ENCODE results near the gene ARHGEF19.

DNA sequence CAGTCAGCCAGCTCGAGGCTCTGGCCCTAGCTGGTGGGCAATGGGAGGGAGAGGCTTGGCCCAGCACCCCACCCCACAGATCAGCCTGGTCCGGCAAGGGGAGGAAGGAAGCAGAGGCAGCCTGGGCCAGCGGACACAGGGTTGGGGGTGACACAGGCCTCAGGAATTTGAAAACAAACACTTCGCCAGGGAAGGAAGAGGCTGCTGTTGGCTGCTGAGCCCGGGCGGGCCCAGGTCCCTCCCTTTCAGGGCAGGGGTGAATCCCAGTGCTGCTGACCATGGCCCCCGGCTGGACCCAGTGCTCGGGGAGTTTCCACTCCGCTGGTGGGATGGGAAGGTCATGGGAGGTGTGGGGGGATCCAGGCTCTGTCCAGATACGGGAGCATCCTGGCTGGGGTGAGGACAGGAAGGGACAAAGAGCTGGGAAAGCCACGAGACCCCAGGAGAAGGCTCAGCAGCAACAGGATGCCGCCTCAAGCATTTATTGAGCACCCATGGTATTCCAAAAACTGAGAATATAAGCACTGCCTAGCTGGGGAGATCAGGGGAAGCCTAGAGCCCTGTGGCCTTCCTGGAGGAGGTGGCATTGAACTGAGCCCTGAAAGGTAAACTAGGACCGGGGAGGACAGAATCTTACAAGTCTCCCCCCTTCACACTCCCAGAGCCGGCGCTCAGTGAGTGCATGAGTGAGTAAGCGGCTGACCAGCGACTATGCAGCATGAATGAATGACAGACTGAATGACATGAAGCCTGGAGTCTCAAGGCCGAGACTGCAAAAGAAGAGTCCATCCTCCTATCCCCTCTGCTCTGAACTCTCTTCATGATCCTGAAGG lies 30.3 kb downstream of the ARHGEF19 start:
- TF ChIP-seq, protein P1, sequence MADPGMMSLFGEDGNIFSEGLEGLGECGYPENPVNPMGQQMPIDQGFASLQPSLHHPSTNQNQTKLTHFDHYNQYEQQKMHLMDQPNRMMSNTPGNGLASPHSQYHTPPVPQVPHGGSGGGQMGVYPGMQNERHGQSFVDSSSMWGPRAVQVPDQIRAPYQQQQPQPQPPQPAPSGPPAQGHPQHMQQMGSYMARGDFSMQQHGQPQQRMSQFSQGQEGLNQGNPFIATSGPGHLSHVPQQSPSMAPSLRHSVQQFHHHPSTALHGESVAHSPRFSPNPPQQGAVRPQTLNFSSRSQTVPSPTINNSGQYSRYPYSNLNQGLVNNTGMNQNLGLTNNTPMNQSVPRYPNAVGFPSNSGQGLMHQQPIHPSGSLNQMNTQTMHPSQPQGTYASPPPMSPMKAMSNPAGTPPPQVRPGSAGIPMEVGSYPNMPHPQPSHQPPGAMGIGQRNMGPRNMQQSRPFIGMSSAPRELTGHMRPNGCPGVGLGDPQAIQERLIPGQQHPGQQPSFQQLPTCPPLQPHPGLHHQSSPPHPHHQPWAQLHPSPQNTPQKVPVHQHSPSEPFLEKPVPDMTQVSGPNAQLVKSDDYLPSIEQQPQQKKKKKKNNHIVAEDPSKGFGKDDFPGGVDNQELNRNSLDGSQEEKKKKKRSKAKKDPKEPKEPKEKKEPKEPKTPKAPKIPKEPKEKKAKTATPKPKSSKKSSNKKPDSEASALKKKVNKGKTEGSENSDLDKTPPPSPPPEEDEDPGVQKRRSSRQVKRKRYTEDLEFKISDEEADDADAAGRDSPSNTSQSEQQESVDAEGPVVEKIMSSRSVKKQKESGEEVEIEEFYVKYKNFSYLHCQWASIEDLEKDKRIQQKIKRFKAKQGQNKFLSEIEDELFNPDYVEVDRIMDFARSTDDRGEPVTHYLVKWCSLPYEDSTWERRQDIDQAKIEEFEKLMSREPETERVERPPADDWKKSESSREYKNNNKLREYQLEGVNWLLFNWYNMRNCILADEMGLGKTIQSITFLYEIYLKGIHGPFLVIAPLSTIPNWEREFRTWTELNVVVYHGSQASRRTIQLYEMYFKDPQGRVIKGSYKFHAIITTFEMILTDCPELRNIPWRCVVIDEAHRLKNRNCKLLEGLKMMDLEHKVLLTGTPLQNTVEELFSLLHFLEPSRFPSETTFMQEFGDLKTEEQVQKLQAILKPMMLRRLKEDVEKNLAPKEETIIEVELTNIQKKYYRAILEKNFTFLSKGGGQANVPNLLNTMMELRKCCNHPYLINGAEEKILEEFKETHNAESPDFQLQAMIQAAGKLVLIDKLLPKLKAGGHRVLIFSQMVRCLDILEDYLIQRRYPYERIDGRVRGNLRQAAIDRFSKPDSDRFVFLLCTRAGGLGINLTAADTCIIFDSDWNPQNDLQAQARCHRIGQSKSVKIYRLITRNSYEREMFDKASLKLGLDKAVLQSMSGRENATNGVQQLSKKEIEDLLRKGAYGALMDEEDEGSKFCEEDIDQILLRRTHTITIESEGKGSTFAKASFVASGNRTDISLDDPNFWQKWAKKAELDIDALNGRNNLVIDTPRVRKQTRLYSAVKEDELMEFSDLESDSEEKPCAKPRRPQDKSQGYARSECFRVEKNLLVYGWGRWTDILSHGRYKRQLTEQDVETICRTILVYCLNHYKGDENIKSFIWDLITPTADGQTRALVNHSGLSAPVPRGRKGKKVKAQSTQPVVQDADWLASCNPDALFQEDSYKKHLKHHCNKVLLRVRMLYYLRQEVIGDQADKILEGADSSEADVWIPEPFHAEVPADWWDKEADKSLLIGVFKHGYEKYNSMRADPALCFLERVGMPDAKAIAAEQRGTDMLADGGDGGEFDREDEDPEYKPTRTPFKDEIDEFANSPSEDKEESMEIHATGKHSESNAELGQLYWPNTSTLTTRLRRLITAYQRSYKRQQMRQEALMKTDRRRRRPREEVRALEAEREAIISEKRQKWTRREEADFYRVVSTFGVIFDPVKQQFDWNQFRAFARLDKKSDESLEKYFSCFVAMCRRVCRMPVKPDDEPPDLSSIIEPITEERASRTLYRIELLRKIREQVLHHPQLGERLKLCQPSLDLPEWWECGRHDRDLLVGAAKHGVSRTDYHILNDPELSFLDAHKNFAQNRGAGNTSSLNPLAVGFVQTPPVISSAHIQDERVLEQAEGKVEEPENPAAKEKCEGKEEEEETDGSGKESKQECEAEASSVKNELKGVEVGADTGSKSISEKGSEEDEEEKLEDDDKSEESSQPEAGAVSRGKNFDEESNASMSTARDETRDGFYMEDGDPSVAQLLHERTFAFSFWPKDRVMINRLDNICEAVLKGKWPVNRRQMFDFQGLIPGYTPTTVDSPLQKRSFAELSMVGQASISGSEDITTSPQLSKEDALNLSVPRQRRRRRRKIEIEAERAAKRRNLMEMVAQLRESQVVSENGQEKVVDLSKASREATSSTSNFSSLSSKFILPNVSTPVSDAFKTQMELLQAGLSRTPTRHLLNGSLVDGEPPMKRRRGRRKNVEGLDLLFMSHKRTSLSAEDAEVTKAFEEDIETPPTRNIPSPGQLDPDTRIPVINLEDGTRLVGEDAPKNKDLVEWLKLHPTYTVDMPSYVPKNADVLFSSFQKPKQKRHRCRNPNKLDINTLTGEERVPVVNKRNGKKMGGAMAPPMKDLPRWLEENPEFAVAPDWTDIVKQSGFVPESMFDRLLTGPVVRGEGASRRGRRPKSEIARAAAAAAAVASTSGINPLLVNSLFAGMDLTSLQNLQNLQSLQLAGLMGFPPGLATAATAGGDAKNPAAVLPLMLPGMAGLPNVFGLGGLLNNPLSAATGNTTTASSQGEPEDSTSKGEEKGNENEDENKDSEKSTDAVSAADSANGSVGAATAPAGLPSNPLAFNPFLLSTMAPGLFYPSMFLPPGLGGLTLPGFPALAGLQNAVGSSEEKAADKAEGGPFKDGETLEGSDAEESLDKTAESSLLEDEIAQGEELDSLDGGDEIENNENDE (IDR thresholded peaks at IDR 0.05; ENCODE audit: low read depth, low read length), result no peak
- TF ChIP-seq, protein P2, sequence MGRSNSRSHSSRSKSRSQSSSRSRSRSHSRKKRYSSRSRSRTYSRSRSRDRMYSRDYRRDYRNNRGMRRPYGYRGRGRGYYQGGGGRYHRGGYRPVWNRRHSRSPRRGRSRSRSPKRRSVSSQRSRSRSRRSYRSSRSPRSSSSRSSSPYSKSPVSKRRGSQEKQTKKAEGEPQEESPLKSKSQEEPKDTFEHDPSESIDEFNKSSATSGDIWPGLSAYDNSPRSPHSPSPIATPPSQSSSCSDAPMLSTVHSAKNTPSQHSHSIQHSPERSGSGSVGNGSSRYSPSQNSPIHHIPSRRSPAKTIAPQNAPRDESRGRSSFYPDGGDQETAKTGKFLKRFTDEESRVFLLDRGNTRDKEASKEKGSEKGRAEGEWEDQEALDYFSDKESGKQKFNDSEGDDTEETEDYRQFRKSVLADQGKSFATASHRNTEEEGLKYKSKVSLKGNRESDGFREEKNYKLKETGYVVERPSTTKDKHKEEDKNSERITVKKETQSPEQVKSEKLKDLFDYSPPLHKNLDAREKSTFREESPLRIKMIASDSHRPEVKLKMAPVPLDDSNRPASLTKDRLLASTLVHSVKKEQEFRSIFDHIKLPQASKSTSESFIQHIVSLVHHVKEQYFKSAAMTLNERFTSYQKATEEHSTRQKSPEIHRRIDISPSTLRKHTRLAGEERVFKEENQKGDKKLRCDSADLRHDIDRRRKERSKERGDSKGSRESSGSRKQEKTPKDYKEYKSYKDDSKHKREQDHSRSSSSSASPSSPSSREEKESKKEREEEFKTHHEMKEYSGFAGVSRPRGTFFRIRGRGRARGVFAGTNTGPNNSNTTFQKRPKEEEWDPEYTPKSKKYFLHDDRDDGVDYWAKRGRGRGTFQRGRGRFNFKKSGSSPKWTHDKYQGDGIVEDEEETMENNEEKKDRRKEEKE (IDR thresholded peaks at IDR 0.05; ENCODE audit: borderline replicate concordance in 1 of 2, control insufficient read depth in 1 of 2, low read depth in 2 of 2, low read length in 1 of 2), result no peak
- no peak for TF ChIP-seq GATAD2A (IDR thresholded peaks at IDR 0.05)
- TF ChIP-seq SIN3A (IDR thresholded peaks at IDR 0.05; ENCODE audit: borderline replicate concordance in 2 of 2, control insufficient read depth in 1 of 2, low read depth in 2 of 2, low read length in 2 of 2), result no peak
- TF ChIP-seq, protein P3, sequence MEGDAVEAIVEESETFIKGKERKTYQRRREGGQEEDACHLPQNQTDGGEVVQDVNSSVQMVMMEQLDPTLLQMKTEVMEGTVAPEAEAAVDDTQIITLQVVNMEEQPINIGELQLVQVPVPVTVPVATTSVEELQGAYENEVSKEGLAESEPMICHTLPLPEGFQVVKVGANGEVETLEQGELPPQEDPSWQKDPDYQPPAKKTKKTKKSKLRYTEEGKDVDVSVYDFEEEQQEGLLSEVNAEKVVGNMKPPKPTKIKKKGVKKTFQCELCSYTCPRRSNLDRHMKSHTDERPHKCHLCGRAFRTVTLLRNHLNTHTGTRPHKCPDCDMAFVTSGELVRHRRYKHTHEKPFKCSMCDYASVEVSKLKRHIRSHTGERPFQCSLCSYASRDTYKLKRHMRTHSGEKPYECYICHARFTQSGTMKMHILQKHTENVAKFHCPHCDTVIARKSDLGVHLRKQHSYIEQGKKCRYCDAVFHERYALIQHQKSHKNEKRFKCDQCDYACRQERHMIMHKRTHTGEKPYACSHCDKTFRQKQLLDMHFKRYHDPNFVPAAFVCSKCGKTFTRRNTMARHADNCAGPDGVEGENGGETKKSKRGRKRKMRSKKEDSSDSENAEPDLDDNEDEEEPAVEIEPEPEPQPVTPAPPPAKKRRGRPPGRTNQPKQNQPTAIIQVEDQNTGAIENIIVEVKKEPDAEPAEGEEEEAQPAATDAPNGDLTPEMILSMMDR (IDR thresholded peaks at IDR 0.05 in 2 of 3, conservative IDR thresholded peaks at IDR 0.05 in 1 of 3; ENCODE audit: insufficient read depth in 2 of 3, low read depth in 1 of 3, low read length in 3 of 3), result no peak

All from K562 (cell line).